Measurements from ENCODE around the gene TRAPPC6A. TPM values are rescaled to one million over a fixed set of nuclear protein-coding genes. Genes with fewer than 3 reads are reported as not detected.

Gene TRAPPC6A
- polyA plus RNA-seq, 1 donor = 50.2 TPM

- peaks cover 10% of the 10 kb centered on the region for H3K4me1 ChIP-seq (ENCODE audit: control insufficient read depth, insufficient read depth, low read length)
- H3K27me3 ChIP-seq (ENCODE audit: control insufficient read depth, insufficient read depth, low read length) = peaks cover 23% of the 10 kb centered on the region
- peaks cover 42% of the 10 kb centered on the region for H3K36me3 ChIP-seq (ENCODE audit: control insufficient read depth, insufficient read depth, low read length)
- peaks cover 12% of the 10 kb centered on the region for H3K9me3 ChIP-seq (ENCODE audit: control insufficient read depth, low read depth, low read length)
- H3K27ac ChIP-seq (ENCODE audit: low read length) = no peak overlapping the region
- DNase-seq = no peak
- WGBS (ENCODE audit: insufficient coverage, low lambda C conversion rate) = 83% methylated on average over 2 of the region's 18 CpGs
- no peak overlapping the region for H3K4me3 ChIP-seq (ENCODE audit: low read length)
These were observed 30.0 kb downstream of the TRAPPC6A start for GRCh38 chr19:45147835-45148676.

- Histone ChIP-seq H3K4me3 (ENCODE audit: low read length) (no peak overlapping the region), H3K27me3 (ENCODE audit: control insufficient read depth, insufficient read depth, low read length) (peaks cover 10% of the 10 kb centered on the region), H3K36me3 (ENCODE audit: control insufficient read depth, insufficient read depth, low read length) (peaks cover 54% of the 10 kb centered on the region), H3K27ac (ENCODE audit: low read length) (no peak overlapping the region), H3K4me1 (ENCODE audit: control insufficient read depth, insufficient read depth, low read length) (peaks cover 3% of the 10 kb centered on the region), H3K9me3 (ENCODE audit: control insufficient read depth, low read depth, low read length) (peaks cover 4% of the 10 kb centered on the region)
- no peak for DNase-seq
- WGBS (ENCODE audit: insufficient coverage, low lambda C conversion rate) = no CpG with 5 or more reads among the region's 18 CpGs
These were observed 31.3 kb downstream of the TRAPPC6A start for GRCh38 chr19:45146741-45147205.

DNA sequence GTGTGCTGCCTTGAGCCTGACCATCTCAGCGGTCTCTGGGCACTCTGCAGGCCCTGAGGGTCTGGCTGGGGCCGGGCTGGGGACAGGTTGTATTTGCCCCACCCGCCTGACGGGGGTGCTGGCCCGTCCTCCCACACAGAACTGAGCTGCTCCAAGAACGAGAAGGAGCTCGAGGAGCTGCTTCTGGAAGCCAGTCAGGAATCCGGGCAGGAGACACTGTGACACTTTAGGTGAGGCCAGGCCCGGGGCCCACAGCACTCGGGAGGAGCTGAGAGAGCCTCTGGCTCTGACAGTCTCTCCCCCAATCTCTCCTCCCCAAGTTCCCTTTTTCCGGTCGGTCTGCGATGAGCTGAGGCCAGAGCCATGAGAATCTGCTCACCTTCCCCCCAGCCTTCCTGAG is 31.8 kb downstream of the TRAPPC6A start:
- no CpG with 5 or more reads among the region's 13 CpGs for WGBS (ENCODE audit: insufficient coverage, low lambda C conversion rate)
- peaks cover 5% of the 10 kb centered on the region for H3K27me3 ChIP-seq (ENCODE audit: control insufficient read depth, insufficient read depth, low read length)
- H3K36me3 ChIP-seq (ENCODE audit: control insufficient read depth, insufficient read depth, low read length) = peaks cover 59% of the 10 kb centered on the region

DNA sequence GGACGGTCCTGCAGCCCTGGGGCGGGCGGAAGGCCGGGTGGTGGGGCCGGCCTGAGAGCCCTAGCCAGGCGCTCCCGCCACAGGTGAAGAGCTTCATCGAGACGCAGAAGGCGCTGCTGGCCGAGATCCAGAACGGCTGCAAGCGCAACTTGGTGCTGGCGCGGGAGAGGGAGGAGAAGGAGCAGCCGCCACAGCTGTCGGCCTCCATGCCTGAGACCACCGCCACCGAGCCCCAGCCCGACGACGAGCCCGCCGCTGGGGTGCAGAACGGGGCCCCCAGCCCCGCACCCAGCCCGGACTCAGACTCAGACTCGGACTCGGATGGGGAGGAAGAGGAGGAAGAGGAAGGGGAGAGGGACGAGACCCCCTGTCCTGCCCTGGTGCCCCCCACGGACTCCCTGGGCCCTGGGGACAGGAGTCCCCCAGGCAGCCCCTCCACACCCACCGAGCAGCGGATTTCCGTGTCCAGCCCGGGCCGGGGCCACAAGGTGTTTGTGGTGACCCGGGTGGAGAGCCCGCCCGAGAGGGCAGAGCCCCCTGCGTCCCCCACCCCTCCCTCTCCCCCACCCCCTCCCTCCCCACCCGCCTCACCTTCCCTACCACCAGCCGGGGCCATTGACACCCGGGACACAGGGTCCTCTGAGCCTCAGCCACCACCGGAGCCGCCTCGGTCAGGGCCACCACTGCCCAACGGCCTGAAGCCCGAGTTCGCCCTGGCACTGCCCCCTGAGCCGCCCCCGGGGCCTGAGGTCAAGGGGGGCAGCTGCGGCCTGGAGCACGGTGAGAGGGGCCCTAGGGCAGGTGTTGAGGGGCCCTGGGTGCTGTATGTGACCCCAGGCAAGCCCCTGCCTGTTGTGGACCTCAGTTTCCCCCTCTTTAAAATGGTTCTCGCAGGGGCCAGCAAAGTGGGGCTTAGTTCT is 32.5 kb downstream of the TRAPPC6A start:
- no peaks in the 10 kb centered on the region for H3K9me3 ChIP-seq (ENCODE audit: control insufficient read depth, low read depth, low read length)
- no CpG with 5 or more reads among the region's 54 CpGs for WGBS (ENCODE audit: insufficient coverage, low lambda C conversion rate)
- H3K36me3 ChIP-seq (ENCODE audit: control insufficient read depth, insufficient read depth, low read length) = peaks cover 66% of the 10 kb centered on the region
- no peak overlapping the region for H3K27ac ChIP-seq (ENCODE audit: low read length)
- no peak overlapping the region for H3K4me3 ChIP-seq (ENCODE audit: low read length)
- no peak for DNase-seq
- no peaks in the 10 kb centered on the region for H3K4me1 ChIP-seq (ENCODE audit: control insufficient read depth, insufficient read depth, low read length)
- H3K27me3 ChIP-seq (ENCODE audit: control insufficient read depth, insufficient read depth, low read length) = no peaks in the 10 kb centered on the region

More for the DNA sequence above, 31.8 kb downstream of the TRAPPC6A start:
- H3K4me1 ChIP-seq (ENCODE audit: control insufficient read depth, insufficient read depth, low read length) = no peaks in the 10 kb centered on the region
- no peak overlapping the region for H3K4me3 ChIP-seq (ENCODE audit: low read length)
- no peaks in the 10 kb centered on the region for H3K9me3 ChIP-seq (ENCODE audit: control insufficient read depth, low read depth, low read length)
- DNase-seq = no peak
- no peak overlapping the region for H3K27ac ChIP-seq (ENCODE audit: low read length)

- H3K36me3 ChIP-seq (ENCODE audit: control insufficient read depth, insufficient read depth, low read length) = peaks cover 69% of the 10 kb centered on the region
- H3K27ac ChIP-seq (ENCODE audit: low read length) = no peak overlapping the region
- H3K9me3 ChIP-seq (ENCODE audit: control insufficient read depth, low read depth, low read length) = no peaks in the 10 kb centered on the region
- no peak for DNase-seq
- no CpG with 5 or more reads among the region's 53 CpGs for WGBS (ENCODE audit: insufficient coverage, low lambda C conversion rate)
- no peak overlapping the region for H3K4me3 ChIP-seq (ENCODE audit: low read length)
- no peaks in the 10 kb centered on the region for H3K27me3 ChIP-seq (ENCODE audit: control insufficient read depth, insufficient read depth, low read length)
- no peaks in the 10 kb centered on the region for H3K4me1 ChIP-seq (ENCODE audit: control insufficient read depth, insufficient read depth, low read length)
These were observed 33.4 kb downstream of the TRAPPC6A start for GRCh38 chr19:45144431-45145269.

- H3K27ac ChIP-seq (ENCODE audit: low read length) = no peak overlapping the region
- H3K4me3 ChIP-seq (ENCODE audit: low read length) = no peak overlapping the region
- peaks cover 69% of the 10 kb centered on the region for H3K36me3 ChIP-seq (ENCODE audit: control insufficient read depth, insufficient read depth, low read length)
- no peak for DNase-seq
- H3K27me3 ChIP-seq (ENCODE audit: control insufficient read depth, insufficient read depth, low read length) = no peaks in the 10 kb centered on the region
- H3K4me1 ChIP-seq (ENCODE audit: control insufficient read depth, insufficient read depth, low read length) = no peaks in the 10 kb centered on the region
- WGBS (ENCODE audit: insufficient coverage, low lambda C conversion rate) = 100% methylated on average over 2 of the region's 9 CpGs
- no peaks in the 10 kb centered on the region for H3K9me3 ChIP-seq (ENCODE audit: control insufficient read depth, low read depth, low read length)
These were observed 35.3 kb downstream of the TRAPPC6A start for GRCh38 chr19:45142726-45143110.

GRCh38 chr19:45142016-45142725 is 35.9 kb downstream of the TRAPPC6A start:
- Histone ChIP-seq H3K27ac (ENCODE audit: low read length) (no peak overlapping the region), H3K36me3 (ENCODE audit: control insufficient read depth, insufficient read depth, low read length) (peaks cover 68% of the 10 kb centered on the region), H3K4me1 (ENCODE audit: control insufficient read depth, insufficient read depth, low read length) (no peaks in the 10 kb centered on the region), H3K4me3 (ENCODE audit: low read length) (no peak overlapping the region), H3K27me3 (ENCODE audit: control insufficient read depth, insufficient read depth, low read length) (no peaks in the 10 kb centered on the region), H3K9me3 (ENCODE audit: control insufficient read depth, low read depth, low read length) (no peaks in the 10 kb centered on the region)
- no peak for DNase-seq
- 100% methylated on average over 1 of the region's 33 CpGs for WGBS (ENCODE audit: insufficient coverage, low lambda C conversion rate)

GRCh38 chr19:45141203-45141900 is 36.7 kb downstream of the TRAPPC6A start:
- no peaks in the 10 kb centered on the region for H3K9me3 ChIP-seq (ENCODE audit: control insufficient read depth, low read depth, low read length)
- H3K27me3 ChIP-seq (ENCODE audit: control insufficient read depth, insufficient read depth, low read length) = no peaks in the 10 kb centered on the region
- H3K27ac ChIP-seq (ENCODE audit: low read length) = no peak overlapping the region
- DNase-seq = no peak
- peaks cover 61% of the 10 kb centered on the region for H3K36me3 ChIP-seq (ENCODE audit: control insufficient read depth, insufficient read depth, low read length)
- no CpG with 5 or more reads among the region's 28 CpGs for WGBS (ENCODE audit: insufficient coverage, low lambda C conversion rate)
- no peak overlapping the region for H3K4me3 ChIP-seq (ENCODE audit: low read length)
- H3K4me1 ChIP-seq (ENCODE audit: control insufficient read depth, insufficient read depth, low read length) = no peaks in the 10 kb centered on the region

DNA sequence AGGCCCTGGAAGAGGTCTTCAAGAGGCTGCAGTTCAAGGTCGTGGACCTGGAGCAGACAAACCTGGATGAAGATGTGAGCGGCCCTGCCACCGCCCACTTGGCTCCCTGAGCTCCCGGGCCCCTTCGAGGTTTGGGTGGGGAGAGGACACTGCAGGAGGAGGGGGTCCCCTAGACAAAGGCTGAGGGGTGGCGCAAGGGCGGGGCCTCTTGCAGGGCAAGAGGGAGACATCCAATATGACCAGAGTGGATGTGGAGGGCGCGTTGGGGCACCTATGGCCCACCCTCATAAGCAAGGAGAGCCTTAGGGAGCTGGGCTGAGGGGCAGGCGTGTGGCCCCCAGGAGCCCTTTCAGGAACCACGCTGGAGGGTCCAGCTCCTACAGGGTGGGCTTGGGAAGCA is 37.5 kb downstream of the TRAPPC6A start:
- H3K36me3 ChIP-seq (ENCODE audit: control insufficient read depth, insufficient read depth, low read length) = peaks cover 54% of the 10 kb centered on the region
- WGBS (ENCODE audit: insufficient coverage, low lambda C conversion rate) = no CpG with 5 or more reads among the region's 11 CpGs

More for the DNA sequence above, 37.5 kb downstream of the TRAPPC6A start:
- DNase-seq = no peak
- H3K9me3 ChIP-seq (ENCODE audit: control insufficient read depth, low read depth, low read length) = no peaks in the 10 kb centered on the region
- H3K27me3 ChIP-seq (ENCODE audit: control insufficient read depth, insufficient read depth, low read length) = no peaks in the 10 kb centered on the region
- no peak overlapping the region for H3K27ac ChIP-seq (ENCODE audit: low read length)
- no peaks in the 10 kb centered on the region for H3K4me1 ChIP-seq (ENCODE audit: control insufficient read depth, insufficient read depth, low read length)
- H3K4me3 ChIP-seq (ENCODE audit: low read length) = no peak overlapping the region
